Fibroblast of lung (primary cell): Measurements from ENCODE around the gene USP13.

Experiments used
- EZH2 ChIP-seq: IDR thresholded peaks from 2 replicates; pipeline ENCODE4 v1.5.1; 2012; ENCODE audit warnings: low read length, control low read depth, mild to moderate bottlenecking; ENCODE audit errors: missing control alignments
- TF ChIP-seq, protein P1 (sequence below), 2 donors: IDR thresholded peaks in 1 of 2; conservative IDR thresholded peaks in 1 of 2; 1 replicate in 1 of 2; 2 replicates in 1 of 2; pipeline ENCODE4 v1.5.1; 2011 to 2012; ENCODE audit warnings: low read length in 2 of 2, control low read depth in 1 of 2, inconsistent platforms in 1 of 2, low read depth in 1 of 2, mild to moderate bottlenecking in 1 of 2

DNA sequence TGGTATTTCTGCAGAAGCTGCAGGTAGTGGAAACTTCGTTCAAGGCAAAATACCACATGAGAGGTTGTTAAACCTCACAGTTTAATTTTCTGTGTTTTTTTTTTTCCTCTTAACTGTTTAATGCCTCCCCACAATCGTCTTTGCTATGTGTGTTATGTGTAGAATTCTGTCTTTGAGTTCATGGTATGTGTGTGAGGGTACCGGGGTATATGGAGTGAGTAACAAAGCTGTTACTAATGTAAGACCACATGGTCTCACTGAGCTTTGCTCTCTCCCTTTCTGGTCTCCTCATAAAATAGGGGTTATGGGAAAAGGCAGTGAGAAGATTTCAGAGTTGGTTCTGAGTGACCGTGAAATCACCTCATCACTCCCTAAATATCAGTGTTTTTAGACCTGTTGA, 143.6 kb downstream of the USP13 start:
- no peak for TF ChIP-seq EZH2
- TF ChIP-seq, protein P1, sequence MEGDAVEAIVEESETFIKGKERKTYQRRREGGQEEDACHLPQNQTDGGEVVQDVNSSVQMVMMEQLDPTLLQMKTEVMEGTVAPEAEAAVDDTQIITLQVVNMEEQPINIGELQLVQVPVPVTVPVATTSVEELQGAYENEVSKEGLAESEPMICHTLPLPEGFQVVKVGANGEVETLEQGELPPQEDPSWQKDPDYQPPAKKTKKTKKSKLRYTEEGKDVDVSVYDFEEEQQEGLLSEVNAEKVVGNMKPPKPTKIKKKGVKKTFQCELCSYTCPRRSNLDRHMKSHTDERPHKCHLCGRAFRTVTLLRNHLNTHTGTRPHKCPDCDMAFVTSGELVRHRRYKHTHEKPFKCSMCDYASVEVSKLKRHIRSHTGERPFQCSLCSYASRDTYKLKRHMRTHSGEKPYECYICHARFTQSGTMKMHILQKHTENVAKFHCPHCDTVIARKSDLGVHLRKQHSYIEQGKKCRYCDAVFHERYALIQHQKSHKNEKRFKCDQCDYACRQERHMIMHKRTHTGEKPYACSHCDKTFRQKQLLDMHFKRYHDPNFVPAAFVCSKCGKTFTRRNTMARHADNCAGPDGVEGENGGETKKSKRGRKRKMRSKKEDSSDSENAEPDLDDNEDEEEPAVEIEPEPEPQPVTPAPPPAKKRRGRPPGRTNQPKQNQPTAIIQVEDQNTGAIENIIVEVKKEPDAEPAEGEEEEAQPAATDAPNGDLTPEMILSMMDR (conservative IDR thresholded peaks at IDR 0.05 in 1 of 2, IDR thresholded peaks at IDR 0.05 in 1 of 2; ENCODE audit: low read depth in 1 of 2, low read length in 2 of 2): no peak
